Type B pancreatic cell (in vitro differentiated cells): ENCODE data around the gene UCP1. TPM values are rescaled to one million over a fixed set of nuclear protein-coding genes. Genes with fewer than 3 reads are reported as not detected.
"Not testable (repeated sequence)": the region's sequence is repeated elsewhere in the genome, so short reads cannot be mapped to it uniquely, and the experiment has no call there.

ENCODE experiments used
- DNase-seq: peaks from one replicate; pipeline ENCODE4 v3.0.0; 2021; ENCODE audit warnings: mixed read lengths; ENCODE audit not compliant: unreplicated experiment; ENCODE audit errors: extremely low spot score
- H3K27ac Mint-ChIP-seq: 2 replicates; pipeline ENCODE4 v1.8.0; 2021; ENCODE audit warnings: mild to moderate bottlenecking, mixed read lengths
- H3K27me3 Mint-ChIP-seq: 2 replicates; pipeline ENCODE4 v1.8.0; 2021; ENCODE audit warnings: mixed read lengths
- H3K36me3 Mint-ChIP-seq: 2 replicates; pipeline ENCODE4 v1.8.0; 2021; ENCODE audit warnings: mixed read lengths
- H3K4me1 Mint-ChIP-seq: one replicate; pipeline ENCODE4 v1.8.0; 2021; ENCODE audit warnings: mixed read lengths; ENCODE audit not compliant: unreplicated experiment
- H3K4me3 Mint-ChIP-seq: 2 replicates; pipeline ENCODE4 v1.8.0; 2021; ENCODE audit warnings: mild to moderate bottlenecking, mixed read lengths
- H3K9me3 Mint-ChIP-seq: 2 replicates; pipeline ENCODE4 v1.8.0; 2021; ENCODE audit warnings: mixed read lengths
- CTCF ChIP-seq: fragments of 200-600 bp; sonication (generic); conservative IDR thresholded peaks from 2 replicates; pipeline ENCODE4 v1.5.0; 2021; ENCODE audit warnings: antibody characterized with exemption, mild to moderate bottlenecking
- total RNA-seq: library from RNA; stranded (reverse); gene quantifications from 2 replicates; pipeline ENCODE4 v1.2.1, GENCODE V29; 2021; ENCODE audit warnings: low replicate concordance

UCP1 gene
- total RNA-seq, 1 donor from 2014 or later: 0.41 TPM

GRCh38 chr4:140533951-140534480, 34.7 kb downstream of the UCP1 start:
- no peak for TF ChIP-seq CTCF
- no peak for DNase-seq
- no peak overlapping the region for H3K27ac Mint-ChIP-seq
- no peaks in the 10 kb centered on the region for H3K9me3 Mint-ChIP-seq
- peaks cover 16% of the 10 kb centered on the region for H3K36me3 Mint-ChIP-seq
- no peaks in the 10 kb centered on the region for H3K27me3 Mint-ChIP-seq
- no peaks in the 10 kb centered on the region for H3K4me1 Mint-ChIP-seq
- no peak overlapping the region for H3K4me3 Mint-ChIP-seq

- Mint-ChIP-seq H3K27ac (no peak overlapping the region), H3K36me3 (peaks cover 23% of the 10 kb centered on the region), H3K4me1 (peaks cover 7% of the 10 kb centered on the region), H3K27me3 (no peaks in the 10 kb centered on the region), H3K9me3 (no peaks in the 10 kb centered on the region), H3K4me3 (no peak overlapping the region)
- TF ChIP-seq CTCF: no peak
- no peak for DNase-seq
Observed at GRCh38 chr4:140529434-140529833, 39.3 kb downstream of the UCP1 start.

DNA sequence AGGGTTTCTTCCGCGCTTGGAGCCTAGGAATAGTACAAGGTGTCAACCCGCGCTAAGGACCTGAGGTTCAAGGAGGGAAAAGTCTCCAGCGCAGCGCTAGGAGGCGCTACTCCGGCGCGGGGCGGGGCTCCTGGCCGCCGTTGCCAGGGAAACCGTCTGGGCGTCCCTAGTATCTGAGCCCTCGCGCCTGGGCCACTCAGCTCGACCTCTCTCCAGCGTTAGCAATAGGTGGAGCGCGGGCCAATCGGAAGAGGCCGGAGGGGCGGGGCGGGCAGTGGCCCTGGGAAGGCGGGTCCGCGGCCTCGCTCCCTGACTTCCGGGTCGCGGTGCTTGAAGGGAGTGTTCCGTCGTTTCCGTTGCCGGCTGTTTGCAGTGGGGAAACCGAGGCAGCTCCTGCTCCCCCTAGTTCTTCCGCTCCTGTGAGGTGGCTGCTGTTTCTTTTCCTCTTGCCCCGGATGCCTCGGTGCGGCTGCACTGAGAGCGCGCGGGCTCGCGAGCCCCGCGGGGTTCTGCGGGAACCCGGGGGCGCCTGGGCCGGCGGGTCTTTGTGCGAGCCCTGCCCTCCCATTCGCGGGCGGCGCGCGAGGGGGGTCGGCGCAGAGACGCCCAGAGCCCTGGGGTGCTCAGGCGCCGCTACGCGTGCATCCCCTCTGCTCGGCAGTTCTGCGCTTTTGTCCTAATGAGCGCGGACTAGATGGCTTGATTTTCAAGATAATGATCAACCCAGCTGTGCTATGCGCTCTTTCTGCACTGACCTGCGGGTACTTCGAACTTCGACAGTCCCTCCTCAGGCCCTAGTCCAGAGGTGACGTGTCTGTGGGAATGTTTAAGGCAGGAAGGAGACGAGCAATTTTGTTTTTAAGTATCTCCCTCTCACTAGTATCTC, 44.7 kb downstream of the UCP1 start, which contains the start of gene ELMOD2:
TSS of gene ELMOD2 (plus strand) at position 312 of the 886 bp plus-strand sequence. CDS start 1,261 bp downstream, outside the sequence.
- Mint-ChIP-seq H3K27ac (peak within 1 kb of the TSS; percentile 86), H3K27me3 (no peaks in the 10 kb centered on the region), H3K36me3 (peaks cover 19% of the 10 kb centered on the region), H3K4me3 (peak within 1 kb of the TSS; percentile 91), H3K9me3 (no peaks in the 10 kb centered on the region), H3K4me1 (peaks cover 10% of the 10 kb centered on the region)
- peak; percentile 97 for TF ChIP-seq CTCF
- DNase-seq: peak; percentile 97

GRCh38 chr4:140523370-140523856, 45.3 kb downstream of the UCP1 start:
- Mint-ChIP-seq H3K9me3 (no peaks in the 10 kb centered on the region), H3K4me1 (peaks cover 10% of the 10 kb centered on the region), H3K4me3 (peak overlapping the region; percentile 91), H3K27me3 (no peaks in the 10 kb centered on the region), H3K36me3 (peaks cover 19% of the 10 kb centered on the region), H3K27ac (peak overlapping the region; percentile 86)
- TF ChIP-seq CTCF: no peak
- no peak for DNase-seq

- no peak for TF ChIP-seq CTCF
- no peaks in the 10 kb centered on the region for H3K36me3 Mint-ChIP-seq
- H3K27ac Mint-ChIP-seq: no peak overlapping the region
- no peaks in the 10 kb centered on the region for H3K9me3 Mint-ChIP-seq
- H3K4me3 Mint-ChIP-seq: no peak overlapping the region
- H3K27me3 Mint-ChIP-seq: peaks cover 17% of the 10 kb centered on the region
- no peak for DNase-seq
- peaks cover 7% of the 10 kb centered on the region for H3K4me1 Mint-ChIP-seq
Observed at GRCh38 chr4:140515423-140515822, 53.3 kb downstream of the UCP1 start.

GRCh38 chr4:140513765-140514164, 55.0 kb downstream of the UCP1 start:
- H3K4me1 Mint-ChIP-seq, H3K36me3 Mint-ChIP-seq, H3K9me3 Mint-ChIP-seq, H3K4me3 Mint-ChIP-seq, H3K27ac Mint-ChIP-seq, DNase-seq: not testable (repeated sequence)
- peaks cover 25% of the 10 kb centered on the region for H3K27me3 Mint-ChIP-seq
